SK-N-MC (cell line): ENCODE results near the gene CD70.
"Not testable (repeated sequence)": the region's sequence is repeated elsewhere in the genome, so short reads cannot be mapped to it uniquely, and the experiment has no call there.

Source experiments
- DNase-seq: peaks from one replicate; pipeline ENCODE4 v3.0.0-alpha.2; 2011; ENCODE audit warnings: low read depth, low spot score
- H3K27ac ChIP-seq: fragments of 200-600 bp; sonication (generic); 2 replicates; pipeline ENCODE4 v1.5.1; 2016; ENCODE audit warnings: mixed run types
- H3K36me3 ChIP-seq: fragments of 200-600 bp; sonication (generic); 2 replicates; pipeline ENCODE4 v1.6.1; 2017; ENCODE audit warnings: antibody characterized with exemption, low read length, mixed read lengths; ENCODE audit not compliant: insufficient read depth
- H3K4me3 ChIP-seq: fragments of 200-600 bp; sonication (generic); 2 replicates; pipeline ENCODE4 v1.5.1; 2016
- H3K9ac ChIP-seq: fragments of 200-600 bp; sonication (generic); 2 replicates; pipeline ENCODE4 v1.8.0; 2017; ENCODE audit warnings: mixed run types, mixed read lengths; ENCODE audit not compliant: insufficient read length
- H3K9me3 ChIP-seq: fragments of 200-600 bp; sonication (generic); 2 replicates; pipeline ENCODE4 v1.6.1; 2017; ENCODE audit warnings: low read depth, mild to moderate bottlenecking, antibody characterized with exemption, low read length, moderate library complexity, mixed read lengths
- EZH2 ChIP-seq: fragments of 200-600 bp; sonication (generic); IDR thresholded peaks from one replicate; pipeline ENCODE4 v1.6.1; 2017; ENCODE audit warnings: antibody characterized with exemption
- FOXP2 ChIP-seq: optimal IDR thresholded peaks from 2 replicates; pipeline ENCODE3; 2011; ENCODE audit warnings: mild to moderate bottlenecking, moderate library complexity; ENCODE audit not compliant: insufficient read depth; ENCODE audit errors: extremely low read length, control extremely low read depth
- POLR2AphosphoS5 ChIP-seq: IDR thresholded peaks from 2 replicates; pipeline ENCODE4 v1.6.1; 2012; ENCODE audit warnings: mild to moderate bottlenecking, low read depth, low read length, borderline replicate concordance

Gene CD70

DNA sequence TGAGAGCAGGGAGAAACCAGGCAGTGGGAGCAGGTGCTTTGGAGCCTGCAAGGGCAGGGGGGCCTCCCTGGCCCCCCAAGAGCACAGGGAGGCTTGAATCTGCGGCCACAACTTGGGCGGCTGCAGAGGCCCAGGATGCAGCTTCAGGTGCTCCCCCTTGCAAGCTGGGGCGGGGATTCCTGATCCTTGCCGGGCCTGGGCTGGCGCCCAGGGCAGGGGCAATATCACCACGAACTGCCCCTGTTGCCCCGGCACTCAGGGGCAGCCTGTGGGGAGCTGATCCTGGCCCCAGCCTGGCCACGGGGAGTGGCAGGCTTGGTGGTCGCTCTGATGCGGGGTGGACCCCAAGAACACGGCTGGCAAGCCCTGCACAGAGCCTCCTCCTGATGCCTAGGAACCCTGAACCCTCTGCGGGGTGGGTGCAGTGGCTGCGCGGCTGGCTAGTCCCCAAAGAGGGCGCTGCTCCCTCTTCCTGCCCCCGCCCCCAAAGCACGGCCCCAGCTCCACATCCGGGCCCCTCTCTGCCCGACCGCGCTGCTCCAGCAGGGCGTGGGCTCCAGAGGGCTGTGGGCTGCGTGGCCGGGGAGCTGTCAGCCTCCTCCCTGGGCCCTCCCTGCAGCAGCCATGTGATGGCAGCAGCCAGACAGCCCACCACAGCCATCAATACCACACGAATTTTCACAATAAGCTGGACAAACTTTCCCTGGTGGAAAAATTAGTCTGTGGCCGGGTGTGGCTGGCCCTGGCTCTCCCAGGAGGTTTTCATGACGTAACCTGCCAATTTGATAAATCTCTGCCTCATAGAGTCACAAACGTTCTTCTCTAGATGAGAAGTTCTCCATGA, 39.1 kb downstream of the CD70 start:
- H3K36me3 ChIP-seq, result no peaks in the 10 kb centered on the region
- H3K4me3 ChIP-seq, result no peak overlapping the region
- no peaks in the 10 kb centered on the region for H3K9me3 ChIP-seq
- TF ChIP-seq POLR2AphosphoS5 (no peak), EZH2 (no peak), FOXP2 (no peak)
- H3K27ac ChIP-seq, result no peak overlapping the region
- DNase-seq, result no peak
- no peak overlapping the region for H3K9ac ChIP-seq

DNA sequence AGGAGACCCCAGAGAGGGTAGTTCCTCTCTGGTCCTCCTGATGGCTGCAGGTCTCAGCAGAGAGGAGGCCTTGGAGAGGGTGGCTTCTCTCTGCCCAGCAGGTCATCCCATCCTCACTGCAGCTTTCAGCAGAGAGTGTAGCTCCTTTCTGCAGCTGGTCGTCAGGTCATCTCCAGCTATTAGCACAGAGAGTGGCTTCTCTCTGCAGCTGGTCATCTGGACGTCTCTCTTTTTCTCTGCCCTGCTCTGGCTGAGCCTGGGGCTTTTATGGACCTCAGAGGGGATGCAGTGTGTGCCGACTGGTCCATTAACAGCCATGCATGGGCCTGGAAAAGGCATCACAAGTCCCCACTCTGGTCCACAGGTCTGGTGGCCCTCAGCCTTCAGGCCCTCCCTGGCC, 39.9 kb downstream of the CD70 start:
- H3K4me3 ChIP-seq, result no peak overlapping the region
- no peaks in the 10 kb centered on the region for H3K36me3 ChIP-seq
- no peaks in the 10 kb centered on the region for H3K9me3 ChIP-seq
- no peak overlapping the region for H3K27ac ChIP-seq
- no peak overlapping the region for H3K9ac ChIP-seq
- DNase-seq, result no peak
- TF ChIP-seq EZH2 (no peak), FOXP2 (no peak), POLR2AphosphoS5 (no peak)

DNA sequence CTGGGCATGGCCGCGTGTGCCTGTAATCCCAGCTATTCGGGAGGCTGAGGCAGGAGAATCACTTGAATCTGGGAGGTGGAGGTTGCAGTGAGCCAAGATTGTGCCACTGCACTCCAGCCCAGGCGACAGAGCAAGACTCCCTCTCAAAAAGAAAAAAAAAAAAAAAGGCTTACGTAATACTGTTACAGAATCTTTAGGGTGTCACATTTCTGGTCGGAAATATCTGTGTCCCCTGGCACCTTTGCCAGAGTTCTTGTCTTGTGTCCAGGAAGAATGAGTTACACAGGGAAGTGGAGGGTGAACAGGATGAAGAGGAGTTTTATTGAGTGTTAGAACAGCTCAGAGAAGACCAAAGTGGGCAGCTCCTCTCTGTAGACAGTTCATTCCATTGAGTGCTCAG, 40.3 kb downstream of the CD70 start:
- not testable (repeated sequence) for H3K4me3 ChIP-seq, H3K27ac ChIP-seq, DNase-seq, H3K36me3 ChIP-seq, H3K9me3 ChIP-seq, H3K9ac ChIP-seq

DNA sequence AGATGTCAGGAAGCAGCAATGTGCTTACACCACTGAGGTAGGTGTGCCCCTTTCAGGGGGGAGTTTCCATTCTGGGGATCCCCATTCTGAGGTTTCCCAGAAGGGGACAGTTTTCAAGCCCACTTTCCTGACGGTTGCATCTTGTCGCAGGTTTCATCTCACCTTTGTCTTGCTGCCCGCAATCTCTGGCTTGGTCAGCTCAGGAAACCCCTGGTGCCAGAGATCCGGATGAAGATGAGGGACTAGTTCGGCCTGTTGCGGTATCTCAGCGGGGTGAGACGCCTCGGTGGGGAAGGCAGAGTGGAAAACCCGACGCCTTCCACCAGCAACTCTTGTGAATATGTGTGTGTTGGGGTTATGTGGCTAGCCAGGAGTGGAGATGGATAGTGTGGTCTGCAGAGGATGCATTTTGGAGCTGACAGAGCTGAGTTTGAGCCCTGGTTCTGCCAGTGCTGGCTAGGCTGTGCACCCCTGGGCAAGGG, 47.0 kb downstream of the CD70 start:
- no peaks in the 10 kb centered on the region for H3K36me3 ChIP-seq
- no peaks in the 10 kb centered on the region for H3K9me3 ChIP-seq
- DNase-seq, result no peak
- H3K9ac ChIP-seq, result no peak overlapping the region
- TF ChIP-seq FOXP2 (no peak), POLR2AphosphoS5 (no peak), EZH2 (no peak)
- no peak overlapping the region for H3K27ac ChIP-seq
- no peak overlapping the region for H3K4me3 ChIP-seq

DNA sequence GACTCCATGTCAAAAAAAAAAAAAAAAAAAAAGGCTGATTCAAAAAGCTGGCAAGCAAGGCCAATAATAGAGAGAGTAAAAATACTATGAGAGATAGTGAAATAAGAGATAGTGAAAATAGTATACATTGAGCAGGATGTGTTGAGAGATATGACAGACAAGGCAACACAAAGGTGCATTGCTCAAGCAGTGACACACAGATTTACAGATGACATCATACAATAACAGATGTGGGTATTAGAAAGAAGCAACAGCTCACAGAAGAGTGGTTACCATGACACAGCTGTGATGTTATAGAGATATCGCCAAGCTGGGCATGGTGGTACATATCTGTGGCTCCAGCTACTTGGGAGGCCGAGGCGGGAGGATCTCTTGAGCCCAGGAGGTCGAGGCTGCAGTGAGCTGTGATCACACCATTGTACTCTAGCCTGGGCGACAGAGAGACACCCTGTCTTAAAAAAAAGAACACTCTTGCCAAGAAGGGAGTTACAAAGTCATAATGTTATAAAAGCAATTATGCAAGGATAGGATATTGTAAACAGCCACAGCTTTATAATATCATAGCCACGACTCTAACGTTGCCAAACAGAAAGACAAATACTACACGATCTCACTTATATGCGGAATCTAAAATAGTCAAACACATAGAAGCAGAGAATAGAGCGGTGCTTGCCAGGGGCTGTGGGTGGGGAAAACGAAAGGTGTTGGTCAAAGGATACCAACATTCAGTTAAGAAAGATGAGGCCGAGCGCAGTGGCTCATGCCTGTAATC, 49.8 kb downstream of the CD70 start:
- H3K4me3 ChIP-seq, result no peak overlapping the region
- H3K36me3 ChIP-seq, result peaks cover 1% of the 10 kb centered on the region; the same call in 1 of the 2 replicates
- TF ChIP-seq EZH2 (no peak), FOXP2 (no peak), POLR2AphosphoS5 (no peak)
- DNase-seq, result no peak
- no peak overlapping the region for H3K9ac ChIP-seq
- H3K9me3 ChIP-seq, result no peaks in the 10 kb centered on the region
- no peak overlapping the region for H3K27ac ChIP-seq

DNA sequence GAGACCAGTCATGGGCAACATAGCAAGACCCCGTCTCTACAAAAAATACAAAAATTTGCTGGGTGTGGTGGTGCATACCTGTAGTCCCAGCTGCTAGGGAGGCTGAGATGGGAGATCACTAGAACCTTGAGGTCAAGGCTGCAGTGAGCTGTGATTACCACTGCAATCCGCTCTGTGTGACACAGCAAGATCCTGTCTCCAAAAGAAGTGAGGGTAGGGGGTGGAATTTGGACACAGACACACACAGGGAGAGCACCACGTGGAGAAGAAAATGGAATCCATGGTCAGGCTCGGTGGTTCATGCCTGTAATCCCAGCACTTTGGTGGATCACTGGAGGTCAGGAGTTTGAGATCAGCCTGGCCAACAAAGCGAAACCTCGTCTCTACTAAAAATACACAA, 51.4 kb downstream of the CD70 start:
- TF ChIP-seq POLR2AphosphoS5 (no peak), FOXP2 (no peak), EZH2 (no peak)
- no peaks in the 10 kb centered on the region for H3K9me3 ChIP-seq
- no peak overlapping the region for H3K9ac ChIP-seq
- no peak for DNase-seq
- no peak overlapping the region for H3K27ac ChIP-seq
- peaks cover 15% of the 10 kb centered on the region for H3K36me3 ChIP-seq
- H3K4me3 ChIP-seq, result no peak overlapping the region
